Measurements from ENCODE around the gene INTS2. TPM values are rescaled to one million over a fixed set of nuclear protein-coding genes. Genes with fewer than 3 reads are reported as not detected.
"Not testable (repeated sequence)": the region's sequence is repeated elsewhere in the genome, so short reads cannot be mapped to it uniquely, and the experiment has no call there.

Gene INTS2
- total RNA-seq (2014; rRNA removed; shearing (Covaris generic)) = 24.2 and 29.7 TPM in 2 replicates
- polyA plus RNA-seq (2014; cell fraction: nucleus; rRNA removed) = 20.3 and 29.5 TPM in 2 replicates

DNA sequence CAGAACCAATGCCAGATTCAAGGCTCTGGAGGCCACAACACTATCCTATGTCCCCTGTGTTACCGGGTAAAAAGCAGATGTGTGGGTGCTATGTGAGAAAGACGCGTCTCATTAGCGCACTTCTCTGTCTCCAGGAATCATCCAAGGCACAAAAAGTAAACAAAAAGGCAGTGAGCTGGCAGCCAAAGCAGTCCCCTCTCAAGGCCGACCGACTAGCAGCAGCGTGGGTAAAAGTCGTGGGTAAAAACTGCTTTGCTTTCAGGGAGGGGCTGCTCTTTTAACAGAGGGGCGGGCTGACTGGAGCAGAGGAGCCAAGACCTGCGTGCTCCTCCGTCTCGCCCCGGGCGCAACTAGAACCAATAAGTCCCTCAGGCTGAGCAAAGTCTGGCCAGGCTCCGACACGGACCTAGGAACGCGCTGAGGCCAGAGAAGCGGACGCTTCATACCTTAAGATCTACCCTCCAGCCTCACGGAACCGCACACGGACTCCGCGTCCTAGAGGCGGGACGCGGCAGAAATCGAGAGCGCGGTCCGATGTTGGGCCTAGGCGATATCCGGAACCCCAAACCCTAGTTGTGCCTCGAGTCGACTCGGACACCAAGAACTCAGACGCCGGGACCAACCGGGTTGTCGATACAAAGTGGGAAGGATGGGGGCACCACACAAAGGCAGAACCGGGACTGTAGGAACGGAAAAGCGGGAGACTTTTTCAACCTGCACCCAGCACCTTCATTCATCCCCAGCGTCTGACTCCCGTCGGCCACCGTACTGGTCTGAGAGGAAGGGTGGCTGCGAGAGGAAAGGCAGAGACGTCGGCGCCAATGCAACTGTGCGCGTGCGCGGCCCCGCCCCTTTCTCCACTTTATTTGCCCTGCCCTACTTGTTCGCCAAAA, at the start of gene INTS2:
Gene INTS2, minus strand, starts transcription at position 775 of the 893 bp plus-strand sequence. CDS start 1,338 bp downstream, outside the sequence.
- DNase-seq (ENCODE audit: extremely low read depth, low read depth) = peak; percentile 93

DNA sequence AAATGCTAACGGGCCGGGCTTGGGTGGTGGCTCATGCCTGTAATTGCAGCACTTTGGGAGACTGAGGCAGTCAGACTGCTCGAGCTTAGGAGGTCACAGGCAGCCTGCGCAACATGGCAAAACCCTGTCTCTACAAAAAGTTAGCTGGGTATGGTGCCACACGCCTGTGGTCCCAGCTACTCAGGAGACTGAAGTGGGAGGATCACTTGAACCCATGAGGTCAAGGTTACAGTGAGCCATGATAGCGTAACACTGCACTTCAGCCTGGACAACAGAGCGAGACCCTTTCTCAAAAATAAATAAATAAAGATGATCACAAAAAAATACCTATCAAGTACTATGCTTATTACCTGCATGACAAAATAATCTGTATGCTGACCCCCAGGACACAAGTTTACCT, 46.3 kb upstream of the INTS2 start:
- DNase-seq (ENCODE audit: extremely low read depth, low read depth) = no peak

GRCh38 chr17:61972311-61972710, 44.5 kb upstream of the INTS2 start:
- no peak for DNase-seq (ENCODE audit: extremely low read depth, low read depth)

DNA sequence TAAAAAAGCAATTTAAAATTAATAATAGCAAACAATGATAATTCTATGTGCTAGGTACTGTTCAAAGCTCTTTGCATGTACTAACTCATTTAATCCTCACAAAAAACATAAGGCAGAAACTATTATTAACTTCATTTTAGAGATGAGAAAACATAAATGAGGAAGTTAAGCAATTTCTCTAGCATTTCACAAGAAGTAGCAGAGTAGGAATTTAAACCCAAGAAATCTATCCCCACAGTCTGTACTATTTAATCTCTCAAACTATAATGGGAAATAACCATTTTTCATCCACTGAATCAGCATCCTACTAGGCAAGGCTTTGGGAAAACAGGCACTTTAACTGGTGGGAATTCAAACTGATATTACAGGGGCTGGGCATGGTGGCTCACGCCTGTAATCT, 42.2 kb upstream of the INTS2 start:
- no peak for DNase-seq (ENCODE audit: extremely low read depth, low read depth)

DNA sequence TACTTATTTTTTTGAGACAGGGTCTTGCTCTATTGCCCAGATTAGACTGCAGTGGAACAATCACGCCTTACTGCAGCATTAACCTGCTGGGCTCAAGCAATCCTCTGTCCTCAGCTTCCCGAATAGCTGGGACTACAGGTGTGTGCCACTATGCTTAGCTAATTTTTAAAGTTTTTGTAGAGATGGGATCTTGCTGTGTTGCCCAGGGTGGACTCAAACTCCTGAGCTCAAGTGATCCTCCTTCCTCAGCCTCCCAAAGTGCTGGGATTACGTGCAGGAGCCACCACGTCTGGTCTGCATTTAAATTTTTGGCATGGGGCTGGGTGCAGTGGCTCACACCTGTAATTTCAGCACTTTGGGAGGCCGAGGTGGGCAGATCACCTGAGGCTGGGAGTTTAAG, 41.0 kb upstream of the INTS2 start:
- DNase-seq (ENCODE audit: extremely low read depth, low read depth) = no peak

- no peak for DNase-seq (ENCODE audit: extremely low read depth, low read depth)
Measured at GRCh38 chr17:61967729-61968128, 39.9 kb upstream of the INTS2 start.

GRCh38 chr17:61966191-61966590, 38.4 kb upstream of the INTS2 start:
- DNase-seq (ENCODE audit: extremely low read depth, low read depth) = no peak

GRCh38 chr17:61955619-61956018, 27.8 kb upstream of the INTS2 start:
- no peak for DNase-seq (ENCODE audit: extremely low read depth, low read depth)

GRCh38 chr17:61947367-61948078, 19.7 kb upstream of the INTS2 start:
- no peak for DNase-seq (ENCODE audit: extremely low read depth, low read depth)

DNA sequence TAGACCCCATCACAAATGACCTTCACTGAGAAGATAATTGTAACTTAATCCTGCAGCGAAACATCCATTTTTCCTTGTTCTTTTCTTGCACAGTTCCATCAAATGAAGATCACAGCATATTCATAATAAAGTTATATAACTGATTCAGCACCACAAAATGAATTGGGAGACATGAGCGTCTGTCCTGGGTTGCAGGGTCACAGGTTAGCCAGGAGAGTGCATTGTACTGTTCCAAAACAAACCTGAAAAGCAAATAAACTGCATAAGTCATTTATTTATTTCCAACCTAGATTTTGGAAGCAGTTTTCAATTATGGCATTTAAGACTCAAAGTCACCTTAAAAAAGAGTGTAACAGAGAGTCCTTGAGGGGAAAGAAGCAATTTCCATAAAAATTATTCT, 18.6 kb upstream of the INTS2 start:
- DNase-seq (ENCODE audit: extremely low read depth, low read depth) = no peak

DNA sequence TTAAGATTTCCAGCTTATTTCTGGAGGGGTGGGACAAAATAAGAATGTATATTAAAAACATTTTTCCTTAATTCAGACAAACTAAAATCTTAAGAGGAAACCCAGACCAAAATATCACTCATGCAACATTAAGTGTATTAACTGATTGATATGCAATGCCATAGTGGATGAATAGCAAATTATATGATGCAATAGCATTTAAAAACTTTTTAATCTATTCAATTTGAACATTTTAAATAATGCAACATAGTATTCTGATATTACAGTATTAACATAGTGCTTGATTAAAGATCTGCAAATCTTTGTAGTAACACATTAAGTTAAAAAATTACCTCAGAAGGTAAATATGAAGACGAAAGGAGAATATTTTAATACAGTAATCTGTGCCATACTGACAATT, 15.3 kb upstream of the INTS2 start:
- DNase-seq (ENCODE audit: extremely low read depth, low read depth) = no peak

DNA sequence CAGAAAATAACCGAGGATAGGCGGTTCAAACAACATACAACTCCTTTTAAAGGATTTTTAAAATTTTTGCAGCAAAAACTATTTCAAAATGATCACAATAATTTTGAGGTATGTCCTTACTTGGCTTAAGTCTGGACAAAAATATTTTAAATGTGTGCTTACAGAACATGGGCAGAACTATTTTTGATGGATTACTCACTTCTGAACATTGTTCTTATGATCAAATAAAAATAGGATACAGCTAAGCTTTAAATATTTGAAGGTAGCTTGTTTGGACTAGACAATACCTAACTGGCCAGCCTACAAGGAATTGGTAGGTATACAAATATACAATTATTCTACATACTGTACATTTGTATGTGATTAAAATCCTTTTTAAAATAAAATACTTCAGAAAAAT, 14.3 kb upstream of the INTS2 start:
- no peak for DNase-seq (ENCODE audit: extremely low read depth, low read depth)

- no peak for DNase-seq (ENCODE audit: extremely low read depth, low read depth)
Measured at GRCh38 chr17:61928101-61928436, 287 bp upstream of the INTS2 start.

DNA sequence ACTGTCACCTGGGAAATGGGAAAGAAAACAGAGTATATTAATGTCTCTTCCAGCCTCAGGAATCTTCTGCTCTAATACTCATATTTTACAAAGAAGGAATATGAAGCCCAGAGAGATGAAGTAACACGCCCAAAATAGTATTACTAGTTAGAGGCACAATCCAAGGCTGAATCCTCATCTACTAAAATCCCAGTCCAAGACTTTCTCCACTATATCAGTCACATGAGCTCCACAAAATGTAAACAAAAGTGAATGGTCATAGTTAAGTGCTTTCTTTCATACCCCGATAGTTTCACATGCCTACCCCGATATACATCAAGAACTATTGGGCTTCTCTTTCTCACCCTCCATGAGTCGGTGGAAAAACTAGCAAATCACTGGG, 965 bp downstream of the INTS2 start:
- DNase-seq (ENCODE audit: extremely low read depth, low read depth) = no peak

GRCh38 chr17:61915162-61915561, 12.6 kb downstream of the INTS2 start:
- DNase-seq (ENCODE audit: extremely low read depth, low read depth) = not testable (repeated sequence)

GRCh38 chr17:61908292-61909037, 19.3 kb downstream of the INTS2 start:
- DNase-seq (ENCODE audit: extremely low read depth, low read depth) = no peak

DNA sequence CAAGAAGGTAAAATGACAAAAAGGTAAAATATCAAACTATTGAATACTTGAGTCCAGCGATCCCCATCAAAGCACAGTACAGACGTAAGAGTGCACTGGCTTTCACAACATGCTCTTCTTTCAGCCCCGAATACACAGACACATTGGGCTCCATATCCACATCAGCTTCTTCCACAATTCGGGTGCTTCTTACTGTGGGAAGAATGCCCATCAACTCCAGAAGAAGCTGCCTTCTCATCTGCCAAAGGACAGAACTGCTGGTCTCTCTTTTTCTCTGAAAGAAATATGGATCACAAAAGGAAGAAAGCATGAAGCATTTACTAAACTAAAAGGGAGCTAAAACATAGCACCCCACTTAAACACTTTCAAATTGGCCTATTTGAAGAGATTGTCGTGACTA, 20.4 kb downstream of the INTS2 start:
- DNase-seq (ENCODE audit: extremely low read depth, low read depth) = no peak

DNA sequence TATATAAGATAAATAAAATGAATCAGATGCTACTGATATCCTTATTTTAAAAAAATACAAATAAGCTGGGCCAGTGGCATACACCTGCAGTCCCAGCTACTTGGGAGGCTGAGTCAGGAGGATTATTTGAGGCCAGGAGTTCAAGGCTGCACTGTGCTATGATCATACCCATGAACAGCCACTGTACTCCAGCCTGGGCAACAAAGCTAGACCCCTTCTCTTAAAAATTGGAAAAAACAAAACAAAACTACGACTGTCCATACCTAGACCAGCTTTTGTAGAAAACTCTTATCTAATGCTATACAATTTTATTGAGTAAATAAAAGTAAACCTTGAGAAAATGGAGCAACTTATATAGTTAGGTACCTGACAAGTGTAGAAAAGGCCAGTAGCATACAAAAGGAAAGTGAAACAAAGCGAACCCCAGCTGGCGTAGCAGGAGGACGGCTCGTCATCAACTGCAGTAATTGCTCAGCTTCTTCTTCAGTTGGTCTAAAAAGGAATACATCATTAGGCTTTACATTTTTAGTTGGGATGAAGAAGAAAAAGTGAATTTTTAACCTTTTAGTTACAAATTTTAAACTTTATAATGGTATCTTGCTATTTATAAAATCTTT, 23.6 kb downstream of the INTS2 start:
- DNase-seq (ENCODE audit: extremely low read depth, low read depth) = no peak

- no peak for DNase-seq (ENCODE audit: extremely low read depth, low read depth)
Measured at GRCh38 chr17:61903251-61903650, 24.5 kb downstream of the INTS2 start.

DNA sequence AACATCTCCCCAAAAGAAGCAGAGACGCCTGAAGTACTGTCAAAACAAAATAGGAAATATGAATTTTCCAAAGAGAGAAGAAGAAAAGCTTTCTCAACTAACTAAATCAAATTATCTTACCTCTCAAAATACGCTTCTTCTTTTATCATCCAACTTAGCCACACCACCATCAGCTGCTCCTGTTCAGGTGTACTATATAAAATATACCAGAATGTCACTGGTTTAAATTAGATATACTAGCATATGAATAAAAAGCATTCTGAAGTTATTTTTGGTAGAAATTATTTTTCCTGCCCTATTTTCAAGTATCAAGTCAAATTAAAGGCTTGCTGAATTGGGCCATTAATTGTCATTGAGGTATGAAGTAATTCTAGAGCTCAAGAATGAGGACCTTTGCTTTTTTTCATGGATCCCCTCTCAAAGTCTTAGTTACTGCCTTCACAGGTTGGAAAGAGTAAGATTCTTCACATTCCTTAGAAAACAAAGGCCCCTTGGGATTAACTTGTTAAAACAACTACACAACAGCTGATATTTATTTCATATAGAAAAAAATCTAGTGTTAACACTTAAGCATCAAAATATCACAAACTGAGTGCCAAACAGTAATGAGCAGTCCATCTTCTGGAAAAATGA, 30.1 kb downstream of the INTS2 start:
- DNase-seq (ENCODE audit: extremely low read depth, low read depth) = no peak

Measured in NCI-H460 (cell line).